ENCODE measurements around the gene OR4N2.
A peak's percentile ranks its signal among the peaks of the same experiment; 100 is the strongest.
"Not testable (repeated sequence)": the region's sequence is repeated elsewhere in the genome, so short reads cannot be mapped to it uniquely, and the experiment has no call there.

Gene OR4N2

DNA sequence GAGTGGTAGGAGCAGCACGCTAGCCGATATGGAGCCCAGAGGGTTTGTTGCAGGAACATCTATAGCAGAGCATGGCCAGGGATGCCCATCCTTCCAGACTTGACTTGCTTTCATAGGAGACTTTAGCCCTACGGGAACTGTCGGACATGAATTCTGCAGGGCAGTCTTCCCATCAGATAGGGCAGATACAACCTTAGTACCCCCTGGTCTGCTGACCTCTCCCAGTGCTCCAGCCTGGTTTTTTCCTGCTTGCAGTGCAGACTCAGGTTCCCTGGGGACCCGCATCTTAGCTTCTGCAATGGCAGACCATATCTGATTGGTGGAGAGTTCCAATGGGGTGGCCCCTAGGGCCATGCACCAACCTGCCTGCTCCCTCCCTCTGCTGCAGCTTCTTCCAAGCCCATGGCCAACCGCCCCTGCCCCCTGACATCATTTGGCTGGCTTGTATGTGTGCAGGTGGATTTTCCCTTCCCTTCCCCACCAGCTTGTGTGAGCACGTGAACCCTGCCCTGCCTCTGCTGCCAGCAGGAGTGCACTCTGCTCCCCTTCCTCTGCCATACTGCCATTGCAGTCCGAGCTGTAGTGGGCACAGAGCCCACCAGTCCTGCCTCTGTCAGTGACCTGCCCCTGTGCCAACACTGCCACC, 30.8 kb downstream of the OR4N2 start:
- DNase-seq (ENCODE audit: low spot score), result not testable (repeated sequence)

DNA sequence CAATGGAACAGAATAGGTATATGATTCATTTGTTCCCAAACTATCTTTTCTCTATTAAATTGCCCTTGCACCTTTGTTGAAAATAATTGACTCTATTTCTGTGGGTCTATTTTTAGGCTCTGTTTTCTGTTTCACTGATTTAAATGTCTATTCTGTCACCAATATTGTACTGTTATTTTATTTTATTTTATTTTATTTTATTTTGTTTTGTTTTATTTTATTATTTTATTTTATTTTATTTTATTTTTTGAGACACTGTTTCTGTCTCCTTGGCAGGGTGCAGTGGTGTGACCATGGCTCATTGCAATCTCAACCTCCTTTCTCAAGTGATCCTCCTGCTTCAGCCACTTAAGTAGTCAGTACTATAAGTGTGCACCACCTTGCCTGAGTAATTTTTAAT, 34.9 kb downstream of the OR4N2 start:
- no peak for DNase-seq (ENCODE audit: low spot score)

DNA sequence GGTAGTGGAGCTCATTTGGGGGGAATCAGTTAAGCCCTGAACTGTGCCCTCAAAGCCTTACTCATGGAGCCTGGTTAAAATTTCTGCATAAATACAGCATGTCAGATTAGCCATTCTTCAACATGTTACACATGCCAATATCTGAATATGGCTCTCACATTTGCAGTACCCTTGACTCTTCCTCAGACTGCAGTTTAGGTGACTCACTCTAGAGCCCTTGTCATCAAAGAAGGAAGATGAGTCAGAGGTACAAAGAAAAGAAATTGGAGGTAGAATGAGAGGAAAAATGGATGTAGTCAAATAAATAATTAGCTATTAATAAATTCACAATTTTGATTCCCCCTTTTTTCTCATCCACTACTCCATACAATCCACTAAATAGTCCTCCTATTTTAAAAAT, 47.8 kb downstream of the OR4N2 start:
- DNase-seq (ENCODE audit: low spot score), result no peak

DNA sequence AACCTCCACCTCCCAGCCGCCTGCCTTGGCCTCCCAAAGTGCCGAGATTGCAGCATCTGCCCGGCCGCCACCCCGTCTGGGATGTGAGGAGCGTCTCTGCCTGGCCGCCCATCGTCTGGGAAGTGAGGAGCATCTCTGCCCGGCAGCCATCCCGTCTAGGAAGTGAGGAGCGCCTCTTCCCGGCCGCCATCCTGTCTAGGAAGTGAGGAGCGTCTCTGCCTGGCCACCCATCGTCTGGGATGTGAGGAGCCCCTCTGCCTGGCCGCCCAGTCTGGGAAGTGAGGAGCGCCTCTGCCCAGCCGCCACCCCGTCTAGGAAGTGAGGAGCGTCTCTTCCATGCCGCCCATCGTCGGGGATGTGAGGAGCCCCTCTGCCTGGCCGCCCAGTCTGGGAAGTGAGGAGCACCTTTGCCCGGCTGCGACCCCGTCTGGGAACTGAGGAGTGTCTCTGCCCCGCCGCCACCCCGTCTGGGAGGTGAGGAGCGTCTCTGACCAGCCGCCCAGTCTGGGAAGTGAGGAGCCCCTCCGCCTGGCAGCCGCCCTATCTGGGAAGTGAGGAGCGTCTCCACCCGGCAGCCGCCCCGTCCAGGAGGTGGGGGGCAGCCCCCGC, 62.6 kb downstream of the OR4N2 start:
- not testable (repeated sequence) for DNase-seq (ENCODE audit: low spot score)

DNA sequence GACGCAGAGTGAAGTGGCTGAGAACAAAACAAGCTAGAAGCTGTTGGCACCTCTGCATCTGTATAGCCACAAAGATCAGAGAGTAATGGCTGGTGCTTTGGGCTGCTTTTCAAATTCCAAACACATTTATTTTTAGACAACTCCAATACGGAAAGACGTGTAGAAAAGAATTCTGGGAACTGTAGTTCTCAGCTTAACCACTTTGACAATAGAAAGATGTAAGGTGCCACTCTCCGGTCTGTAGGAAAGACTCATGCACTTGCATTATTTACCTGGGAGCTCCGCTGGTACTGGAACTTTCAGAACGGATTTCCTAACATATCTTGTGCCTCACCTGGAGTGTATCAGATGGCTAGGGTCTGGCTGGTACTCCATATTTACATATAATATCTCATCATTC, 69.6 kb downstream of the OR4N2 start:
- DNase-seq (ENCODE audit: low spot score), result no peak

DNA sequence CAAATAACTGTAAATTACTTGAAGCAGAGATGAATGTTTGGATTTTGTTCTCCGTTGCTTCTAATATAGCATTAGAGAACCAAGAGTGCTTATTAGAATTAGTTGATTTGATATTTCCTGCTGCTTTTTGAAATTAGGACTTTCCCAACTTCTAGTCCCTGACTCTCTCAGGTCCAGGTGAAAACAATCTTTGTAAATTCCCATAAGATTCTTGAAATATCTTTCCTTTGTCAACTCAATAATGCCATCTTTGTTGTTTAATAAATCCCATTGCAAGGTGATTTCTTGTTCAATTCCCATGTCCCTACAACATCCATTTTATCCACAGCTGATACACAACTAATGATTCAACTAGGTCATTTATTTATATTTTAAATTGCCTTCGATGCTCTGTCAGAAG, 71.3 kb downstream of the OR4N2 start, which contains the start of gene OR4K2:
TSS of gene OR4K2 (plus strand) at position 301 of the 400 bp plus-strand sequence. CDS start 1,126 bp downstream, outside the sequence.
- DNase-seq (ENCODE audit: low spot score), result no peak

DNA sequence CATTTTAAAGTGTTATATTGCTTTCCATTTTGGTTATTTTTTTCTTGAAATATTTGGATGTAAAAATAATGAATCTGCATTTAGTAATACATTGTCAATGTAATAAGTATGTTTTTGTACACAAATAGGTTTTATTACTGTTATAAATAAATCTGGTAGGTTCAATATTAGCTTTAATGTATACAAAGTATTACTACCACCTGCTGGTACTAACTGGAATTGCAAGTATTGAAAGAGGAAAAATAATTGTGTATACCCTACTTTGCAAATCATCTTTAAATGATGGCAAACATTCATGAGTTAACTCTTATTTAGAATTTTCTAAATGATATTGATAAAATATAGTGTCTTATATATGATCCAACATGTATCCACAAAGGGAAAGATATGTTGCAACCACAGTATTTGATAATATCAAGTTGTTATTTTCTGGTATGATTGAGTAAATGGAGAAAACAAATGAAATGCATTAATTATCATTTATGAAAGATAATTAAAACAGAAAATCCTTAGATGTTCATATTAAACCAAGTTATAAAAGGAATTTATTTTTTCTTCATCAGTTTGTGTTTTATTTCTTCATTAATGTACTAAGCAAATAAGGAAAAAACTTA, 74.6 kb downstream of the OR4N2 start:
- DNase-seq (ENCODE audit: low spot score), result peak; percentile 13
